Choroid plexus epithelial cell (primary cell): ENCODE data around the gene CDK15.

Source experiments
- DNase-seq: peaks from one replicate; pipeline ENCODE4 v3.0.0-alpha.2; 2010; ENCODE audit warnings: low read depth
- H3K4me3 ChIP-seq: 2 replicates; pipeline ENCODE4 v1.5.1; 2011; ENCODE audit warnings: low read depth, mild to moderate bottlenecking, control low read depth, low read length, moderate library complexity
- CTCF ChIP-seq: conservative IDR thresholded peaks from 2 replicates; pipeline ENCODE4 v1.5.1; 2011; ENCODE audit warnings: low read depth, mild to moderate bottlenecking, control low read depth, inconsistent platforms, low read length, moderate library complexity

CDK15 gene

GRCh38 chr2:201931951-201932350, 125.6 kb downstream of the CDK15 start:
- TF ChIP-seq CTCF, result no peak
- H3K4me3 ChIP-seq, result no peak overlapping the region
- no peak for DNase-seq

GRCh38 chr2:201932511-201932910, 126.2 kb downstream of the CDK15 start:
- no peak for DNase-seq
- TF ChIP-seq CTCF, result no peak
- H3K4me3 ChIP-seq, result no peak overlapping the region

GRCh38 chr2:201933792-201934237, 127.5 kb downstream of the CDK15 start:
- DNase-seq, result peak; percentile 45
- no peak for TF ChIP-seq CTCF
- no peak overlapping the region for H3K4me3 ChIP-seq

GRCh38 chr2:201936817-201937216, 130.5 kb downstream of the CDK15 start:
- no peak for TF ChIP-seq CTCF
- no peak overlapping the region for H3K4me3 ChIP-seq
- no peak for DNase-seq

GRCh38 chr2:201937343-201937742, 131.0 kb downstream of the CDK15 start:
- no peak overlapping the region for H3K4me3 ChIP-seq
- no peak for TF ChIP-seq CTCF
- no peak for DNase-seq

GRCh38 chr2:201938156-201938775, 131.9 kb downstream of the CDK15 start:
- DNase-seq, result no peak
- H3K4me3 ChIP-seq, result no peak overlapping the region
- TF ChIP-seq CTCF, result no peak

GRCh38 chr2:201938781-201939180, 132.4 kb downstream of the CDK15 start:
- H3K4me3 ChIP-seq, result no peak overlapping the region
- DNase-seq, result no peak
- no peak for TF ChIP-seq CTCF
